IPS-18c (cell line): Measurements from ENCODE around the gene SIX3.

ENCODE experiments used
- H3K4me3 ChIP-seq: 2 replicates; pipeline ENCODE4 v1.7.0; 2013; ENCODE audit warnings: low read depth, mild to moderate bottlenecking, low read length, moderate library complexity; ENCODE audit not compliant: insufficient read depth
- H3K9me3 ChIP-seq: one replicate; pipeline ENCODE4 v1.6.1; 2013; ENCODE audit warnings: mild to moderate bottlenecking, low read length, moderate library complexity; ENCODE audit not compliant: control insufficient read depth, insufficient read depth

The SIX3 gene

DNA sequence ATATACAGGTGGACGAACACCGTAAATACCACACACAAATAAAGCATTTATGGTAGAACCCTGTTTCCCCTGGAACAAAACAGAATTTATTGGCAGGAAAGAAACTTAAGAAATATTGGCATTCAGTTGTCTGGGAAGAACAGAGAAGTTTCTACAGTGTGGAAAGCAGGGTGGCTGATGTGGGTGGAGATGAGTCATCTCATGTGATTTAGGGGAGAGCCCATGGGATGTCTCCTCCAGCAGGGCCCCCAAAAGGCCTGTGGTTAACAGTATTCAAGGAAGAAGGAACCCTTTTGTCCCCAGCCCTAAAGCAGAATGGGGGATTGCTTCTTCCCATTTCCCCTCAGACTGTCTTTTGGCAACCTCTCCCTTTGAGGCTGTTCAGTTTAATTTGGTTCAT is 24.2 kb downstream of the SIX3 start:
- H3K9me3 ChIP-seq: no peaks in the 10 kb centered on the region

DNA sequence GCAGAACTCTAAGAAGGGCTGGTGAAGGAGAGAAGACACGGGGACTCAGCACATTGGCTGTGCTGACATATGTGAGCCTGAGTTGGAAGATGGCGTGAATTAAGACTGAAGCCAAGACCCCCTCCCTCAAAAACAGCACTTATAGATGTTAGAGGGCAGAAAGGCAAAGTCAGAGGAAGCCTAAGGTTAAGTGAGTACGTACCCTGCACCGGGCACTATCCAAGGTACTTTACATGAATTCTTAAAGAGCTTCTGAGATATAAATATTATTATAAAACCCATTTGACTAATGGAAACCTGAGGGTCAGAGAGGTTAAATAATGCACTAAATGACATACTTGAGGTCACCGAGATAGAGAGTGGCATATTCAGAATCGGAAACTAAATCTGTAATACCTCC is 25.6 kb downstream of the SIX3 start:
- H3K9me3 ChIP-seq: no peaks in the 10 kb centered on the region
- no peak overlapping the region for H3K4me3 ChIP-seq

More for the DNA sequence above, 24.2 kb downstream of the SIX3 start:
- H3K4me3 ChIP-seq: no peak overlapping the region

- no peak overlapping the region for H3K4me3 ChIP-seq
These were observed 26.4 kb downstream of the SIX3 start for GRCh38 chr2:44967727-44968432.

DNA sequence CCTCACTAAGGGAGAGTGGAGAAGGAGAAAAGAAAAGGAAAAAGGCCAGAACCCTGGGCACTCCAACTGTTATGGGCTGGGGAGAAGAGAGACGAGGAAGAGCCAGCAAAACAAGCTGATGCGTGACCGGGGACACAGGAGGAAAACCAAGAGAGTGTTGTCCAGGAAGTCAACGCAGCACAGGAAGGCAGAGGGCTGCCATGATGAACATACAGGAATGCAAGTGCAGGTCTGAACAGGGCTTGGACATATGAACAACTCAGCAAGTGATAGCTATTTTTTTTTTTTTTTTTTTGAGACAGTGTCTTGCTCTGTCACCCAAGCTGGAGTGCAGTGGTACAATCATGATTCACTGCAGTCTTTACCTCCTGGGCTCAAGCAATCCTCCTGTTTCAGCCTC is 28.4 kb downstream of the SIX3 start:
- H3K9me3 ChIP-seq: no peaks in the 10 kb centered on the region

More at GRCh38 chr2:44967727-44968432, 26.4 kb downstream of the SIX3 start:
- no peaks in the 10 kb centered on the region for H3K9me3 ChIP-seq

DNA sequence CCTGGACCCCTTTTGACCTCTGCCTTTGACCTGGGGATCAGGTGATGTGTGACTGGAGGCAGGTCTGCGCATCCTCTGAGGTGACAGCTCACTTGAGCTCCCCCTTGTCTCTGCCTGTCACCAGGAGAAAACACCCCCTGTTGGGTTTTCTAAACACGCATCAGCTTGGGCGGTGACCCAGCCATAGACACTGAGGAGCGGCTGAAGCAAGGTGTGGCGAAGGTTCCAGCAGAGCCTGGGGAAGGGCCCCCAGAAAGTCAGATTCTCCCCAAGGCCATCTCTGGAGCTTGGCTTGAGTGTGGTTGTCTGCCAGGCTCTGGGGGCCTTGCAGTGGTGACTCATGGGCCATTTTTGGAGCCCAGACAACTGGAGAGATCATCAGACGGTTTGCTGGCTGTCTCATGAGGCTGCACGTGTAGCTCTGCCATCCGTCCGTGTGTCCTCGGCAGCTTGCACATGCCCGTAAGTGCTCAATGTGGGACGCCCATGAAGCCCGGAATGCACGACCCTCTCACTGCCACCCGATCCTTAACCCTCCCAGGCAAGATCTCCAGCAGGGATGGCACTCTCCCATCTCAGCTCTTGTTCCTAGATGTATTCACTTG is 29.4 kb downstream of the SIX3 start:
- no peak overlapping the region for H3K4me3 ChIP-seq
- no peaks in the 10 kb centered on the region for H3K9me3 ChIP-seq

More for the DNA sequence above, 28.4 kb downstream of the SIX3 start:
- H3K4me3 ChIP-seq: no peak overlapping the region

- Histone ChIP-seq H3K9me3 (no peaks in the 10 kb centered on the region), H3K4me3 (no peak overlapping the region)
These were observed 31.5 kb downstream of the SIX3 start for GRCh38 chr2:44972771-44973535.

- no peak overlapping the region for H3K4me3 ChIP-seq
These were observed 32.7 kb downstream of the SIX3 start for GRCh38 chr2:44974064-44974715.

GRCh38 chr2:44975571-44976450 is 34.3 kb downstream of the SIX3 start:
- Histone ChIP-seq H3K4me3 (peak overlapping the region; percentile 32), H3K9me3 (no peaks in the 10 kb centered on the region)

More at GRCh38 chr2:44974064-44974715, 32.7 kb downstream of the SIX3 start:
- no peaks in the 10 kb centered on the region for H3K9me3 ChIP-seq

- Histone ChIP-seq H3K9me3 (no peaks in the 10 kb centered on the region), H3K4me3 (no peak overlapping the region)
These were observed 38.1 kb downstream of the SIX3 start for GRCh38 chr2:44979581-44979980.

GRCh38 chr2:44980751-44981713 is 39.5 kb downstream of the SIX3 start:
- no peaks in the 10 kb centered on the region for H3K9me3 ChIP-seq
- no peak overlapping the region for H3K4me3 ChIP-seq

- Histone ChIP-seq H3K4me3 (no peak overlapping the region), H3K9me3 (no peaks in the 10 kb centered on the region)
These were observed 40.2 kb downstream of the SIX3 start for GRCh38 chr2:44981714-44982108.

GRCh38 chr2:44983836-44984604 is 42.5 kb downstream of the SIX3 start:
- H3K4me3 ChIP-seq: no peak overlapping the region
- no peaks in the 10 kb centered on the region for H3K9me3 ChIP-seq

GRCh38 chr2:44989176-44989575 is 47.7 kb downstream of the SIX3 start:
- Histone ChIP-seq H3K9me3 (no peaks in the 10 kb centered on the region), H3K4me3 (no peak overlapping the region)

- Histone ChIP-seq H3K4me3 (no peak overlapping the region), H3K9me3 (no peaks in the 10 kb centered on the region)
These were observed 52.9 kb downstream of the SIX3 start for GRCh38 chr2:44994377-44994776.
